Liver (tissue), 3 donors: ENCODE measurements around the gene KCTD2.

Experiments
- ATF3 ChIP-seq: IDR thresholded peaks from 2 replicates; pipeline ENCODE4 v1.6.1; 2016; ENCODE audit warnings: antibody characterized with exemption
- CTCF ChIP-seq: fragments of 150-350 bp; IDR thresholded peaks from 2 replicates; pipeline ENCODE4 v1.5.1; 2017; ENCODE audit warnings: improper control_type of control experiment, low read depth, low read length; ENCODE audit not compliant: missing input control
- EGR1 ChIP-seq, 2 donors: IDR thresholded peaks; 2 replicates each; pipeline ENCODE4 v1.6.1; 2016 to 2018; ENCODE audit warnings: antibody characterized with exemption in 2 of 2, low read depth in 2 of 2
- GABPA ChIP-seq, 2 donors: IDR thresholded peaks in 1 of 2; conservative IDR thresholded peaks in 1 of 2; 2 replicates each; pipeline ENCODE4 v1.6.1; 2016; ENCODE audit warnings: antibody characterized with exemption in 2 of 2, mild to moderate bottlenecking in 1 of 2, moderate library complexity in 1 of 2
- HNF4G ChIP-seq: IDR thresholded peaks from 2 replicates; pipeline ENCODE4 v1.6.1; 2016; ENCODE audit warnings: antibody characterized with exemption
- JUND ChIP-seq, 2 donors: IDR thresholded peaks; 2 replicates each; pipeline ENCODE4 v1.6.1; 2016; ENCODE audit warnings: antibody characterized with exemption in 2 of 2
- MAX ChIP-seq: IDR thresholded peaks from 2 replicates; pipeline ENCODE4 v1.6.1; 2016; ENCODE audit warnings: antibody characterized with exemption
- RAD21 ChIP-seq, 2 donors: IDR thresholded peaks; 2 replicates each; pipeline ENCODE4 v1.6.1; 2016; ENCODE audit warnings: antibody characterized with exemption in 2 of 2, mild to moderate bottlenecking in 2 of 2
- REST ChIP-seq: IDR thresholded peaks from 2 replicates; pipeline ENCODE4 v1.6.1; 2016; ENCODE audit warnings: antibody characterized with exemption, mild to moderate bottlenecking
- SP1 ChIP-seq: IDR thresholded peaks from 2 replicates; pipeline ENCODE4 v1.6.1; 2018; ENCODE audit warnings: antibody characterized with exemption, mild to moderate bottlenecking
- TAF1 ChIP-seq: conservative IDR thresholded peaks from 2 replicates; pipeline ENCODE4 v1.6.1; 2016; ENCODE audit warnings: antibody characterized with exemption, mild to moderate bottlenecking
- ZBTB33 ChIP-seq: IDR thresholded peaks from 2 replicates; pipeline ENCODE4 v1.6.1; 2016; ENCODE audit warnings: antibody characterized with exemption
- donor health status: healthy.
- donor health status: healthy.

GRCh38 chr17:75010683-75011400 lies 36.2 kb upstream of the KCTD2 start:
- no peak for TF ChIP-seq ATF3
- no peak for TF ChIP-seq HNF4G
- no peak for TF ChIP-seq CTCF
- TF ChIP-seq REST, result no peak
- TF ChIP-seq MAX, result no peak
- TF ChIP-seq JUND (IDR thresholded peaks at IDR 0.05), result no peak
- no peak for TF ChIP-seq SP1
- no peak for TF ChIP-seq TAF1
- TF ChIP-seq RAD21 (IDR thresholded peaks at IDR 0.05), result no peak
- no peak for TF ChIP-seq GABPA (IDR thresholded peaks at IDR 0.05 in 1 of 2, conservative IDR thresholded peaks at IDR 0.05 in 1 of 2)
- no peak for TF ChIP-seq EGR1 (IDR thresholded peaks at IDR 0.05; ENCODE audit: low read depth in 2 of 2)
- no peak for TF ChIP-seq ZBTB33
